Neural progenitor cell (in vitro differentiated cells): ENCODE results near the gene HNRNPM.

Source experiments
- EZH2 ChIP-seq: fragments of 200-600 bp; sonication (generic); IDR thresholded peaks from 2 replicates; pipeline ENCODE4 v1.6.1; 2017; ENCODE audit warnings: antibody characterized with exemption, mild to moderate bottlenecking, moderate library complexity
- TF ChIP-seq, protein P1 (sequence below): fragments of 200-600 bp; sonication (generic); IDR thresholded peaks from 2 replicates; pipeline ENCODE4 v1.5.1; 2017; ENCODE audit warnings: antibody characterized with exemption, mild to moderate bottlenecking

DNA sequence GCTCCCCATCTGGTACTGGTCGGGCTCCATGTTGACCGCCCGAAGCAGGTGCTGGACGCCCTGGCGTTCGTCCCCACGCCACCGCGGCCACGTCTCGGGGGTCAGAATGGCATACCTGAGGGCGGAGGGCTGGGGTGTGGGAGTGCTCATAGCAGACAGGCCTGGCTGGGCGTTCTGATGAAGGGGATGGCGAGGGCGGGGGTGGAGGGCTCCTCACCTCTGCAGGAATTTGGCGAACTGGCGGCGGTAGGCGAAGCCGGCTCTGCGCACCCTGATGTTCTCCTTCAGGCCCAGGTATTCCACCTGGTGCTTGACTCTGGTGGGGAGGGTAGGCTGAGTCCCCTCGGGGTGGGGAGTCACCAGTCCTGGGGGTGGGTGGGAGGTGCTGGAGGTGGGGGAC is 91.5 kb downstream of the HNRNPM start:
- TF ChIP-seq, protein P1, sequence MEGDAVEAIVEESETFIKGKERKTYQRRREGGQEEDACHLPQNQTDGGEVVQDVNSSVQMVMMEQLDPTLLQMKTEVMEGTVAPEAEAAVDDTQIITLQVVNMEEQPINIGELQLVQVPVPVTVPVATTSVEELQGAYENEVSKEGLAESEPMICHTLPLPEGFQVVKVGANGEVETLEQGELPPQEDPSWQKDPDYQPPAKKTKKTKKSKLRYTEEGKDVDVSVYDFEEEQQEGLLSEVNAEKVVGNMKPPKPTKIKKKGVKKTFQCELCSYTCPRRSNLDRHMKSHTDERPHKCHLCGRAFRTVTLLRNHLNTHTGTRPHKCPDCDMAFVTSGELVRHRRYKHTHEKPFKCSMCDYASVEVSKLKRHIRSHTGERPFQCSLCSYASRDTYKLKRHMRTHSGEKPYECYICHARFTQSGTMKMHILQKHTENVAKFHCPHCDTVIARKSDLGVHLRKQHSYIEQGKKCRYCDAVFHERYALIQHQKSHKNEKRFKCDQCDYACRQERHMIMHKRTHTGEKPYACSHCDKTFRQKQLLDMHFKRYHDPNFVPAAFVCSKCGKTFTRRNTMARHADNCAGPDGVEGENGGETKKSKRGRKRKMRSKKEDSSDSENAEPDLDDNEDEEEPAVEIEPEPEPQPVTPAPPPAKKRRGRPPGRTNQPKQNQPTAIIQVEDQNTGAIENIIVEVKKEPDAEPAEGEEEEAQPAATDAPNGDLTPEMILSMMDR: no peak
- TF ChIP-seq EZH2: no peak
